ENCODE measurements around the gene UGT1A1. TPM values are rescaled to one million over a fixed set of nuclear protein-coding genes. Genes with fewer than 3 reads are reported as not detected.

UGT1A1 gene
- total and polyA plus RNA-seq, 10 of the 15 experiments (the other 5 are each of a cell fraction or from before 2014, with no cell fraction given) = not detected

- no peak for TF ChIP-seq RFX5 (IDR thresholded peaks at IDR 0.05; ENCODE audit: low read depth, low read length)
Measured at GRCh38 chr2:233789554-233789953, 29.5 kb downstream of the UGT1A1 start (continued).

- TF ChIP-seq STAT1 (conservative IDR thresholded peaks at IDR 0.05) = no peak
- no peak for TF ChIP-seq SIN3A (IDR thresholded peaks at IDR 0.05; ENCODE audit: low read depth, low read length)
- no peak for TF ChIP-seq CHD2 (IDR thresholded peaks at IDR 0.05; ENCODE audit: borderline replicate concordance, low read depth, low read length)
- TF ChIP-seq RAD21 (IDR thresholded peaks at IDR 0.05; ENCODE audit: insufficient read depth, low read depth, low read length) = no peak
- in situ Hi-C loops (cut with MboI) = no loop called here
- Histone ChIP-seq H2AFZ (ENCODE audit: control insufficient read depth, low read depth, low read length) (no peak overlapping the region), H3K9ac (ENCODE audit: control insufficient read depth, insufficient read depth, low read length) (no peak overlapping the region), H3K79me2 (ENCODE audit: control insufficient read depth, insufficient read depth, low read length) (no peaks in the 10 kb centered on the region), H4K20me1 (ENCODE audit: control insufficient read depth, insufficient read depth) (no peaks in the 10 kb centered on the region), H3K4me2 (ENCODE audit: control insufficient read depth, insufficient read depth) (no peak overlapping the region), H3K4me1 (ENCODE audit: control insufficient read depth, insufficient read depth, low read length) (no peaks in the 10 kb centered on the region), H3K4me3 (no peak overlapping the region), H3K27me3 (replicated peaks in 1 of 2; ENCODE audit: control insufficient read depth in 2 of 2, insufficient read depth in 2 of 2, low read length in 1 of 2) (no peaks in the 10 kb centered on the region; a peak in 1 of 4 replicates), H3K27ac (ENCODE audit: control insufficient read depth, insufficient read depth) (no peak overlapping the region), H3K9me3 (replicated peaks; ENCODE audit: control insufficient read depth, insufficient read depth, low read length) (no peaks in the 10 kb centered on the region; the same call in 2 of the 3 replicates), H3K36me3 (ENCODE audit: control insufficient read depth in 2 of 2, insufficient read depth in 2 of 2, low read length in 1 of 2) (no peaks in the 10 kb centered on the region)
- no peak for DNase-seq (ENCODE audit: low read depth, low spot score)
- ChIA-PET RAD21 (ENCODE audit: unreplicated experiment) (no interaction called here), SMC1A (ENCODE audit: uncharacterized antibody, unreplicated experiment) (no interaction called here), CTCF (no interaction called here), POLR2A (no interaction called here)
- no TSS peak for BruUV-seq (replicated peaks)
- intact Hi-C loops (cut with micrococcal nuclease; ENCODE audit: unreplicated experiment) = no loop called here
- 38% methylated on average over 18 of the region's 18 CpGs for WGBS (ENCODE audit: insufficient coverage, insufficient replicate concordance, low lambda C conversion rate, missing lambda C conversion rate)
- FAIRE-seq = no peak
- ATAC-seq = no peak
Measured at GRCh38 chr2:233791151-233791882, 31.2 kb downstream of the UGT1A1 start.

GRCh38 chr2:233791883-233792329, 31.8 kb downstream of the UGT1A1 start:
- in situ Hi-C loops (cut with MboI) = no loop called here
- ATAC-seq (no peak), DNase-seq (ENCODE audit: low read depth, low spot score) (no peak), FAIRE-seq (no peak)
- no peaks in the 10 kb centered on the region for H4K20me1 ChIP-seq (ENCODE audit: control insufficient read depth, insufficient read depth)
- no peak overlapping the region for H3K4me3 ChIP-seq
- no TSS peak for BruUV-seq (replicated peaks)
- intact Hi-C loops (cut with micrococcal nuclease; ENCODE audit: unreplicated experiment) = no loop called here
- H3K27me3 ChIP-seq (replicated peaks in 1 of 2; ENCODE audit: control insufficient read depth in 2 of 2, insufficient read depth in 2 of 2, low read length in 1 of 2) = no peaks in the 10 kb centered on the region; a peak in 1 of 4 replicates
- H3K4me2 ChIP-seq (ENCODE audit: control insufficient read depth, insufficient read depth) = no peak overlapping the region
- SMC1A ChIA-PET (ENCODE audit: uncharacterized antibody, unreplicated experiment) = no interaction called here
- POLR2A ChIA-PET = no interaction called here
- H3K9ac ChIP-seq (ENCODE audit: control insufficient read depth, insufficient read depth, low read length) = no peak overlapping the region
- no peak overlapping the region for H2AFZ ChIP-seq (ENCODE audit: control insufficient read depth, low read depth, low read length)
- no peaks in the 10 kb centered on the region for H3K4me1 ChIP-seq (ENCODE audit: control insufficient read depth, insufficient read depth, low read length)
- RAD21 ChIA-PET (ENCODE audit: unreplicated experiment) = no interaction called here
- no peaks in the 10 kb centered on the region for H3K79me2 ChIP-seq (ENCODE audit: control insufficient read depth, insufficient read depth, low read length)
- 14% methylated on average over 7 of the region's 9 CpGs for WGBS (ENCODE audit: insufficient coverage, insufficient replicate concordance, low lambda C conversion rate, missing lambda C conversion rate)
- no peaks in the 10 kb centered on the region for H3K9me3 ChIP-seq (replicated peaks; ENCODE audit: control insufficient read depth, insufficient read depth, low read length)
- no peaks in the 10 kb centered on the region for H3K36me3 ChIP-seq (ENCODE audit: control insufficient read depth in 2 of 2, insufficient read depth in 2 of 2, low read length in 1 of 2)
- CTCF ChIA-PET = no interaction called here
- no peak overlapping the region for H3K27ac ChIP-seq (ENCODE audit: control insufficient read depth, insufficient read depth)
- TF ChIP-seq SPI1 (IDR thresholded peaks at IDR 0.05; ENCODE audit: borderline replicate concordance, insufficient read depth, low read depth, low read length) (no peak), CHD2 (IDR thresholded peaks at IDR 0.05; ENCODE audit: borderline replicate concordance, low read depth, low read length) (no peak), JUND (IDR thresholded peaks at IDR 0.05; ENCODE audit: low read depth, low read length) (no peak), CREM (IDR thresholded peaks at IDR 0.05; ENCODE audit: low read depth) (no peak), BCL11A (IDR thresholded peaks at IDR 0.05; ENCODE audit: low read depth, low read length) (no peak), EP300 (IDR thresholded peaks at IDR 0.05; ENCODE audit: borderline replicate concordance in 1 of 2, control insufficient read depth in 1 of 2, low read depth in 2 of 2, low read length in 2 of 2) (no peak), EZH2 (IDR thresholded peaks at IDR 0.05; ENCODE audit: borderline replicate concordance, control insufficient read depth, low read depth, low read length) (no peak), PAX8 (IDR thresholded peaks at IDR 0.05) (no peak), YY1 (IDR thresholded peaks at IDR 0.05; ENCODE audit: low read depth, low read length) (no peak), RCOR1 (conservative IDR thresholded peaks at IDR 0.05; ENCODE audit: low read depth, low read length) (no peak), KLF5 (IDR thresholded peaks at IDR 0.05; ENCODE audit: partially characterized antibody) (no peak), SMAD5 (IDR thresholded peaks at IDR 0.05; ENCODE audit: low read depth) (no peak)

Data from GM12878 (cell line).